Osteoblast (primary cell): ENCODE results near the gene DDOST. TPM values are rescaled to one million over a fixed set of nuclear protein-coding genes. Genes with fewer than 3 reads are reported as not detected.
A peak's percentile ranks its signal among the peaks of the same experiment; 100 is the strongest.

Experiments used
- DNase-seq: peaks from one replicate; pipeline ENCODE4 v3.0.0; 2011; ENCODE audit warnings: low spot score, mixed read lengths; ENCODE audit not compliant: insufficient read length; ENCODE audit errors: missing footprints
- H2AFZ ChIP-seq: 2 replicates; pipeline ENCODE4 v1.6.0; 2011; ENCODE audit warnings: mild to moderate bottlenecking, low read length
- H3K27ac ChIP-seq: 2 replicates; pipeline ENCODE4 v1.5.1; 2011; ENCODE audit warnings: mild to moderate bottlenecking, low read depth, low read length, moderate library complexity
- H3K27me3 ChIP-seq: 2 replicates; pipeline ENCODE4 v1.6.0; 2012; ENCODE audit warnings: mild to moderate bottlenecking, control low read depth, inconsistent platforms, low read length, moderate library complexity; ENCODE audit not compliant: insufficient read depth
- H3K36me3 ChIP-seq: 2 replicates; pipeline ENCODE4 v1.5.1; 2011; ENCODE audit warnings: mild to moderate bottlenecking, low read length, control low read depth, moderate library complexity; ENCODE audit not compliant: insufficient read depth
- H3K4me1 ChIP-seq: 2 replicates; pipeline ENCODE4 v1.5.1; 2011; ENCODE audit warnings: mild to moderate bottlenecking, low read length, control low read depth, moderate library complexity; ENCODE audit not compliant: insufficient read depth
- H3K4me2 ChIP-seq: 2 replicates; pipeline ENCODE4 v1.6.0; 2011; ENCODE audit warnings: mild to moderate bottlenecking, low read length; ENCODE audit not compliant: insufficient read depth
- H3K4me3 ChIP-seq: fragments of 200-600 bp; sonication (generic); 3 replicates; pipeline ENCODE4 v1.5.1; 2012; ENCODE audit warnings: mild to moderate bottlenecking, low read length, inconsistent platforms; ENCODE audit not compliant: insufficient read depth
- H3K79me2 ChIP-seq: 2 replicates; pipeline ENCODE4 v1.6.0; 2012; ENCODE audit warnings: mild to moderate bottlenecking, low read length, control low read depth, inconsistent platforms; ENCODE audit not compliant: insufficient read depth
- H3K9me3 ChIP-seq: 2 replicates; pipeline ENCODE4 v1.5.1; 2011; ENCODE audit warnings: low read depth, low read length, control low read depth
- H4K20me1 ChIP-seq: 2 replicates; pipeline ENCODE4 v1.6.0; 2012; ENCODE audit warnings: mild to moderate bottlenecking, low read length, control low read depth; ENCODE audit not compliant: insufficient read depth
- CTCF ChIP-seq: IDR thresholded peaks from 2 replicates; pipeline ENCODE4 v1.5.1; 2011; ENCODE audit warnings: mild to moderate bottlenecking, low read depth, low read length, moderate library complexity; ENCODE audit errors: extremely low read depth
- total RNA-seq: library from RNA; depleted of rRNA; stranded (reverse); fragments of >200 nt; gene quantifications from 2 replicates; pipeline ENCODE4 v1.2.3, GENCODE V29; 2012

Gene DDOST
- total RNA-seq = 291 and 293 TPM in 2 replicates

DNA sequence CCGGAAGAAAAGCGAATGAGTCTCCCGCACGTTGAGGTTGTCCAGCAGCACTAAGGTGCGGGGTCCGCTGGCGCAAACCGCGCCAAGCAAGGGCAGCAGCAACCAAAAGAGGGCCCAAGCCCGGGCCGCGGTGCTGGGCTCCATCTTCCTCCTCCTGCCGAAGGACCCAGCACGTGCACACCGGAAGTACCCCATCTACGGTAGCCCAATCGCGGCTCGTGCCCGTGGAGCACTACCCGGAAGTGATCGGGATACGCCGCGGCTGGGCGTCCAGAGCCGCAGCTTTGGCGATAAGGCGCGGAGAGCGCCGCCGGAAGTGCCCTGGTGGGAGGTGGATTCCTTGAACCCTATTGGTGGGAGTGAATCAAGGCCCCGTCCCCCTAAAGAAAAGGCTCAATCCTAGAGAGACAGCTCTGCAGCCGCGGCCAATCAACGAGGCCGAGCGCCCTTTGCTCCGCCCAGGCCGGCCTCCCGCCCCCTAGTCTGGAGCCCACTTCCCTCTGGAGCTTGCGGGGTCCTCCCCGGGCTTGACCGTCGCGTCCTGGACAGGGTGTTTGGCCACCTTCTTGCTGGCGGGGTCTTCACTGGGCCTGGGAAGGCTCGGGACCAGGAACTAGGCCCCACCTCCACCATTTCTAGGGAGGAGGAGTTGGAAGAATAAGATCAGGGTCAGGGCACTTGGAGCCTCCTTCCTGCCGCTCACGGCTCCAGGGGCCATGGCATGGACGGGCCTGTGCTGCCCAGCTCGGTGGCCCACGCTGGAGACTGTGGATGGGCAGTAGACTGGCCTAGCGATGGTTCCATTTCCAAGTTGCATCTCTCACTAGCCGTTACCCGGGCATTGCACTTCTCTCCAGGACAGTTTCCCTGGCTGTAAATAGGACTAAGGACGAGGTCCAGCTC is at the start of gene DDOST:
TSS of gene DDOST (minus strand) at position 163 of the 903 bp plus-strand sequence. CDS start at position 144, 19 bp downstream.
- no peaks in the 10 kb centered on the region for H3K9me3 ChIP-seq
- H3K4me2 ChIP-seq = peak within 1 kb of the TSS; percentile 87
- peaks cover 48% of the 10 kb centered on the region for H3K79me2 ChIP-seq
- peak; percentile 99 for DNase-seq
- H3K36me3 ChIP-seq = peaks cover 16% of the 10 kb centered on the region
- peaks cover 11% of the 10 kb centered on the region for H4K20me1 ChIP-seq
- TF ChIP-seq CTCF = peak; percentile 51
- peak within 1 kb of the TSS; percentile 96 for H2AFZ ChIP-seq
- H3K27me3 ChIP-seq = no peaks in the 10 kb centered on the region
- peak within 1 kb of the TSS; percentile 78 for H3K27ac ChIP-seq
- peak within 1 kb of the TSS; percentile 98 for H3K4me3 ChIP-seq
- peaks cover 14% of the 10 kb centered on the region for H3K4me1 ChIP-seq

DNA sequence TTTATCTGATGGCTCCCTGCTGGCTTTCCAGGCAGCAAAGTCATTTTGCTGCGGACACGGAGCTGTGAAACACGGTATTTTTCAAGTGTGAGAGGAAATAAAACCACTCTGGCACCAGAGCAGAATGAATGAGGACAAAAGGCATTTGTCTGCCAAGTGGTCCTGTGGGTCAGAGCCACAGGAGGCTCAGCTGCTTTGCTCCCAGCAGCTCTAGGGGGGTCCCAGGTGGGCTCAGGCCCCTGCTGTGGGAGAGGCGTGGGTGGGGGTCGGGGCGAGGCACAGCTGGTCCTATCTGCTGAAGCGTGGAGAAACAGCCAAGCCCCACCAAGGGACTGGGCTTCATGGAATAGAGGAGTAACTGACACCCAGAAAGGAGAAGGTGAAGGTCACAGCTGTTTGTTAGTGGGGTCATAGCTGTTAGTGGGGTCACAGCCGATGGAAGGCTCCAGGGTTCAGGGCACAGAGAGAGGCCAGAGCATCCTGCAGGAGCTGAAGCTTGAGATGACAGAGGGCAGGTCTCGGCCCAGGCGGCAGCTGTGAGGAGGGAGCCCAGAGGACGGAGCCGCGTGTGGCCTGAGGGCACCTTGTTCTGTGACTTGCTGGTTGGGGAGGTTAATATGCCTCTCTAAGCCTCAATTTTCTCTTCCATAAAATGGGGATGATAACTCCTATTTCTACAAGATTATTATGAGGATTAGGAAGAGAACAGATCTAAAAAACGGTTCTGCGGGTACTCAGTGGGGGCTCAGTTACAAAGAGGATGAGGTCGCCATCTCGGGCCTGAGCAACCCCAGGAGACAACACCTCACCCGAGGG is 49.5 kb upstream of the DDOST start:
- H3K79me2 ChIP-seq = no peaks in the 10 kb centered on the region
- no peak for DNase-seq
- no peak overlapping the region for H2AFZ ChIP-seq
- no peaks in the 10 kb centered on the region for H3K27me3 ChIP-seq
- TF ChIP-seq CTCF = no peak
- H4K20me1 ChIP-seq = no peaks in the 10 kb centered on the region
- H3K27ac ChIP-seq = no peak overlapping the region
- no peak overlapping the region for H3K4me2 ChIP-seq
- no peaks in the 10 kb centered on the region for H3K4me1 ChIP-seq
- no peaks in the 10 kb centered on the region for H3K36me3 ChIP-seq
- no peak overlapping the region for H3K4me3 ChIP-seq
- H3K9me3 ChIP-seq = no peaks in the 10 kb centered on the region

DNA sequence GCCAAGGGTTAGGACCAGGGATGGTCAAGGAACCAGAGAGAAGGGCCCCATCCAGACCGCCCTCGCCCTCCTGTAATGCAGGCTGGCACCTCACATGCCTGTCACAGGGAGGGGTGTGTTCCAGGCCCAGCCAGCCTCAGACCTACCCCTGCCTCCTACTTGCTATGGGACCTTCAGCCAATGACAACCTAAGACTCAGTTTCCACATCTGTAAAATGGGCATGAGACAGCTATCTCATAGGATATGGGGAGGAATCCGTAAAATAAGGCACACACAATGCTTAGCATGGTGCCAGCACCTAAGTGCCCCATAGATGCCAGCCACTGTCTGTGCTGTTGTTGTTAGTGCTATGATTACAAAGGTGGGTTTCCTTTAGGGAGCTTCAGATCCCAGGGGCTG is 48.7 kb upstream of the DDOST start:
- DNase-seq = no peak
- H3K9me3 ChIP-seq = no peaks in the 10 kb centered on the region
- H2AFZ ChIP-seq = no peak overlapping the region
- no peaks in the 10 kb centered on the region for H4K20me1 ChIP-seq
- no peak overlapping the region for H3K4me2 ChIP-seq
- H3K36me3 ChIP-seq = no peaks in the 10 kb centered on the region
- no peaks in the 10 kb centered on the region for H3K4me1 ChIP-seq
- H3K4me3 ChIP-seq = no peak overlapping the region
- H3K27me3 ChIP-seq = no peaks in the 10 kb centered on the region
- H3K27ac ChIP-seq = no peak overlapping the region
- TF ChIP-seq CTCF = no peak
- H3K79me2 ChIP-seq = no peaks in the 10 kb centered on the region

GRCh38 chr1:20708891-20709290 is 47.7 kb upstream of the DDOST start:
- H3K79me2 ChIP-seq = no peaks in the 10 kb centered on the region
- no peaks in the 10 kb centered on the region for H3K4me1 ChIP-seq
- H2AFZ ChIP-seq = no peak overlapping the region
- no peak overlapping the region for H3K4me2 ChIP-seq
- no peak overlapping the region for H3K27ac ChIP-seq
- no peak for DNase-seq
- no peaks in the 10 kb centered on the region for H3K36me3 ChIP-seq
- no peak overlapping the region for H3K4me3 ChIP-seq
- no peaks in the 10 kb centered on the region for H3K9me3 ChIP-seq
- no peaks in the 10 kb centered on the region for H3K27me3 ChIP-seq
- no peaks in the 10 kb centered on the region for H4K20me1 ChIP-seq
- no peak for TF ChIP-seq CTCF
